MCF 10A (cell line): ENCODE measurements around the gene MAP7. TPM values are rescaled to one million over a fixed set of nuclear protein-coding genes. Genes with fewer than 3 reads are reported as not detected.

Source experiments
- BruUV-seq: library from RNA; stranded (reverse); fragments of 400-500 nt; replicated peaks from 2 replicates; lab custom pipeline; 2021; lab: Mats Ljungman, UMichigan
- CTCF ChIA-PET: fragments of 300-600 bp; sonication (Branson Sonifier 250); formaldehyde crosslinking; extraction: SDS; loops from one replicate; lab custom pipeline; 2021; ENCODE audit warnings: antibody characterized with exemption, inconsistent platforms; lab: Yijun Ruan, JAX
- POLR2A ChIA-PET: fragments of 300-600, 350-650 bp; sonication (Branson Sonifier 250); formaldehyde crosslinking; extraction: SDS; loops from one replicate; lab custom pipeline; 2020; ENCODE audit warnings: antibody characterized with exemption, inconsistent platforms; lab: Yijun Ruan, JAX
- DNase-seq: peaks from one replicate; pipeline ENCODE4 v3.0.0-alpha.2; 2018; ENCODE audit not compliant: unreplicated experiment
- H3K27ac Mint-ChIP-seq: one replicate; pipeline ENCODE4 v1.8.0; 2022; ENCODE audit warnings: mild to moderate bottlenecking, low read depth, mixed read lengths; ENCODE audit not compliant: unreplicated experiment
- H3K27me3 Mint-ChIP-seq: one replicate; pipeline ENCODE4 v1.8.0; 2022; ENCODE audit warnings: mixed read lengths; ENCODE audit not compliant: insufficient read depth, unreplicated experiment
- H3K36me3 Mint-ChIP-seq: one replicate; pipeline ENCODE4 v1.8.0; 2022; ENCODE audit warnings: mild to moderate bottlenecking, moderate library complexity, mixed read lengths; ENCODE audit not compliant: insufficient read depth, unreplicated experiment
- H3K4me1 Mint-ChIP-seq: one replicate; pipeline ENCODE4 v1.8.0; 2022; ENCODE audit warnings: mixed read lengths; ENCODE audit not compliant: insufficient read depth, unreplicated experiment
- H3K4me3 Mint-ChIP-seq: one replicate; pipeline ENCODE4 v1.8.0; 2022; ENCODE audit warnings: mild to moderate bottlenecking, moderate library complexity, mixed read lengths; ENCODE audit not compliant: unreplicated experiment
- H3K9me3 Mint-ChIP-seq: one replicate; pipeline ENCODE4 v1.8.0; 2022; ENCODE audit warnings: mixed read lengths; ENCODE audit not compliant: unreplicated experiment
- CTCF ChIP-seq: fragments of 200-600 bp; IDR thresholded peaks from one replicate; pipeline ENCODE4 v1.8.0; 2022; ENCODE audit warnings: antibody characterized with exemption, mild to moderate bottlenecking; ENCODE audit not compliant: unreplicated experiment
- intact Hi-C: fragments of 100-400 bp; cut with micrococcal nuclease; formaldehyde crosslinking; loops from 2 replicates; pipeline ENCODE4 v1.14.1; 2022
- total RNA-seq: library from RNA; stranded (reverse); gene quantifications from 2 replicates; pipeline ENCODE4 v1.2.3, GENCODE V29; 2022

Gene MAP7
- total RNA-seq, 1 experiment from 2014 or later, result 17.2 TPM

GRCh38 chr6:136317021-136317694 is 233.1 kb downstream of the MAP7 start:
- peak; percentile 63 for TF ChIP-seq CTCF
- H3K4me3 Mint-ChIP-seq, result no peak overlapping the region
- ChIA-PET CTCF (interaction anchor here (0.6 to 2.7 kb wide), 28 partner anchors 9 to 869 kb away, joined by 3 to 16 read pairs (median 4); partner anchors contain the start of genes BCLAF1, MAP7 and MTFR2), POLR2A (interaction anchor here (0.9 to 3.8 kb wide), 8 partner anchors 13 to 68 kb away, joined by 3 to 19 read pairs (median 4); partner anchors contain the start of gene BCLAF1)
- no peaks in the 10 kb centered on the region for H3K27me3 Mint-ChIP-seq
- no peaks in the 10 kb centered on the region for H3K9me3 Mint-ChIP-seq
- no TSS peak for BruUV-seq
- DNase-seq, result peak; percentile 79
- no peak overlapping the region for H3K27ac Mint-ChIP-seq
- no peaks in the 10 kb centered on the region for H3K4me1 Mint-ChIP-seq
- H3K36me3 Mint-ChIP-seq, result no peaks in the 10 kb centered on the region
- intact Hi-C loops, result loop anchor here (1.0 to 5.0 kb wide), 5 partner anchors 67 to 865 kb away; partner anchors contain the start of gene MTFR2

- intact Hi-C loops, result loop anchor here (5.0 kb wide), 2 partner anchors 783 to 863 kb away; no protein-coding TSS in a partner anchor
- Mint-ChIP-seq H3K36me3 (no peaks in the 10 kb centered on the region), H3K4me1 (no peaks in the 10 kb centered on the region), H3K9me3 (no peaks in the 10 kb centered on the region), H3K4me3 (no peak overlapping the region), H3K27me3 (no peaks in the 10 kb centered on the region), H3K27ac (no peak overlapping the region)
- ChIA-PET POLR2A (interaction anchor here (0.6 kb wide), 1 partner anchor 26 kb away, joined by 3 read pairs; the partner anchor contains the start of gene BCLAF1), CTCF (interaction anchor here (0.6 to 2.7 kb wide), 7 partner anchors 34 to 809 kb away, joined by 3 to 13 read pairs (median 4); partner anchors contain the start of gene MAP7)
- no peak for DNase-seq
- BruUV-seq, result no TSS peak
- no peak for TF ChIP-seq CTCF
Measured at GRCh38 chr6:136315594-136315993, 234.6 kb downstream of the MAP7 start.

- BruUV-seq, result no TSS peak
Measured at GRCh38 chr6:136312975-136313374, 237.2 kb downstream of the MAP7 start.

More at GRCh38 chr6:136312975-136313374, 237.2 kb downstream of the MAP7 start:
- ChIA-PET POLR2A (interaction anchor here (2.0 kb wide), 1 partner anchor 24 kb away, joined by 6 read pairs; the partner anchor contains the start of gene BCLAF1), CTCF (interaction anchor here (0.6 kb wide), 1 partner anchor 219 kb away, joined by 3 read pairs; no protein-coding TSS in a partner anchor)
- TF ChIP-seq CTCF, result no peak
- Mint-ChIP-seq H3K9me3 (no peaks in the 10 kb centered on the region), H3K27me3 (no peaks in the 10 kb centered on the region), H3K4me1 (no peaks in the 10 kb centered on the region), H3K4me3 (no peak overlapping the region), H3K27ac (no peak overlapping the region), H3K36me3 (no peaks in the 10 kb centered on the region)
- no peak for DNase-seq
- intact Hi-C loops, result no loop called here
